Measurements from ENCODE around the gene GALP.

- TF ChIP-seq CTCF (IDR thresholded peaks at IDR 0.05; ENCODE audit: low read depth, low read length, missing input control) (no peak), TAF1 (conservative IDR thresholded peaks at IDR 0.05) (no peak), RXRA (IDR thresholded peaks at IDR 0.05) (no peak), SP1 (IDR thresholded peaks at IDR 0.05) (no peak), HNF4G (IDR thresholded peaks at IDR 0.05) (no peak), REST (IDR thresholded peaks at IDR 0.05) (no peak), NR2F2 (IDR thresholded peaks at IDR 0.05) (no peak), JUND (IDR thresholded peaks at IDR 0.05) (no peak), RAD21 (IDR thresholded peaks at IDR 0.05) (no peak)
- TF ChIP-seq, protein P1, sequence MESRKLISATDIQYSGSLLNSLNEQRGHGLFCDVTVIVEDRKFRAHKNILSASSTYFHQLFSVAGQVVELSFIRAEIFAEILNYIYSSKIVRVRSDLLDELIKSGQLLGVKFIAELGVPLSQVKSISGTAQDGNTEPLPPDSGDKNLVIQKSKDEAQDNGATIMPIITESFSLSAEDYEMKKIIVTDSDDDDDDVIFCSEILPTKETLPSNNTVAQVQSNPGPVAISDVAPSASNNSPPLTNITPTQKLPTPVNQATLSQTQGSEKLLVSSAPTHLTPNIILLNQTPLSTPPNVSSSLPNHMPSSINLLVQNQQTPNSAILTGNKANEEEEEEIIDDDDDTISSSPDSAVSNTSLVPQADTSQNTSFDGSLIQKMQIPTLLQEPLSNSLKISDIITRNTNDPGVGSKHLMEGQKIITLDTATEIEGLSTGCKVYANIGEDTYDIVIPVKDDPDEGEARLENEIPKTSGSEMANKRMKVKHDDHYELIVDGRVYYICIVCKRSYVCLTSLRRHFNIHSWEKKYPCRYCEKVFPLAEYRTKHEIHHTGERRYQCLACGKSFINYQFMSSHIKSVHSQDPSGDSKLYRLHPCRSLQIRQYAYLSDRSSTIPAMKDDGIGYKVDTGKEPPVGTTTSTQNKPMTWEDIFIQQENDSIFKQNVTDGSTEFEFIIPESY (IDR thresholded peaks at IDR 0.05), result no peak
These were observed 28.5 kb upstream of the GALP start for GRCh38 chr19:56147307-56147706.
